Stimulated activated naive CD8-positive, alpha-beta T cell treated with anti-CD3 and anti-CD28 coated beads, Interleukin-15, Interleukin-2, amounts not matched to agents 100 ng/mL and 50 ng/mL, for 24 hours (primary cell): ENCODE results near the gene CIART.
"Not testable (repeated sequence)": the region's sequence is repeated elsewhere in the genome, so short reads cannot be mapped to it uniquely, and the experiment has no call there.

Experiments
- H3K27ac Mint-ChIP-seq: one replicate; pipeline ENCODE4 v1.8.0; 2021; ENCODE audit warnings: mild to moderate bottlenecking, mixed read lengths
- H3K27me3 Mint-ChIP-seq: one replicate; pipeline ENCODE4 v1.8.0; 2021; ENCODE audit warnings: mixed read lengths
- H3K36me3 Mint-ChIP-seq: one replicate; pipeline ENCODE4 v1.8.0; 2021; ENCODE audit warnings: low read depth, mixed read lengths
- H3K4me1 Mint-ChIP-seq: one replicate; pipeline ENCODE4 v1.8.0; 2021; ENCODE audit warnings: low read depth, mixed read lengths
- H3K4me3 Mint-ChIP-seq: one replicate; pipeline ENCODE4 v1.8.0; 2021; ENCODE audit warnings: mild to moderate bottlenecking, mixed read lengths
- H3K9me3 Mint-ChIP-seq: one replicate; pipeline ENCODE4 v1.8.0; 2021; ENCODE audit warnings: mixed read lengths

Gene CIART

GRCh38 chr1:150273311-150273710 is 9.0 kb upstream of the CIART start:
- no peaks in the 10 kb centered on the region for H3K27me3 Mint-ChIP-seq
- no peaks in the 10 kb centered on the region for H3K9me3 Mint-ChIP-seq
- no peak overlapping the region for H3K4me3 Mint-ChIP-seq
- H3K36me3 Mint-ChIP-seq: peaks cover 4% of the 10 kb centered on the region
- H3K27ac Mint-ChIP-seq: no peak overlapping the region
- peaks cover 12% of the 10 kb centered on the region for H3K4me1 Mint-ChIP-seq

- no peak overlapping the region for H3K27ac Mint-ChIP-seq
Observed at GRCh38 chr1:150280138-150280707, 2.1 kb upstream of the CIART start.

GRCh38 chr1:150281221-150281757 is 1.1 kb upstream of the CIART start:
- H3K4me1 Mint-ChIP-seq: peaks cover 32% of the 10 kb centered on the region
- H3K27ac Mint-ChIP-seq: peak overlapping the region; percentile 93
- peak overlapping the region; percentile 82 for H3K4me3 Mint-ChIP-seq
- no peaks in the 10 kb centered on the region for H3K36me3 Mint-ChIP-seq
- H3K27me3 Mint-ChIP-seq: peaks cover 13% of the 10 kb centered on the region
- H3K9me3 Mint-ChIP-seq: no peaks in the 10 kb centered on the region

More at GRCh38 chr1:150280138-150280707, 2.1 kb upstream of the CIART start:
- no peaks in the 10 kb centered on the region for H3K36me3 Mint-ChIP-seq
- no peaks in the 10 kb centered on the region for H3K9me3 Mint-ChIP-seq
- no peak overlapping the region for H3K4me3 Mint-ChIP-seq
- peaks cover 13% of the 10 kb centered on the region for H3K27me3 Mint-ChIP-seq
- peaks cover 32% of the 10 kb centered on the region for H3K4me1 Mint-ChIP-seq

GRCh38 chr1:150282558-150282958 is 204 bp downstream of the CIART start:
- H3K4me3 Mint-ChIP-seq: peak overlapping the region; percentile 82
- peaks cover 32% of the 10 kb centered on the region for H3K4me1 Mint-ChIP-seq
- H3K9me3 Mint-ChIP-seq: no peaks in the 10 kb centered on the region
- H3K36me3 Mint-ChIP-seq: no peaks in the 10 kb centered on the region
- peak overlapping the region; percentile 93 for H3K27ac Mint-ChIP-seq
- peaks cover 13% of the 10 kb centered on the region for H3K27me3 Mint-ChIP-seq

- H3K4me1 Mint-ChIP-seq: peaks cover 32% of the 10 kb centered on the region
- peak overlapping the region; percentile 65 for H3K4me3 Mint-ChIP-seq
- H3K27me3 Mint-ChIP-seq: peaks cover 13% of the 10 kb centered on the region
- no peak overlapping the region for H3K27ac Mint-ChIP-seq
- no peaks in the 10 kb centered on the region for H3K36me3 Mint-ChIP-seq
- H3K9me3 Mint-ChIP-seq: no peaks in the 10 kb centered on the region
Observed at GRCh38 chr1:150283260-150283659, 906 bp downstream of the CIART start.

DNA sequence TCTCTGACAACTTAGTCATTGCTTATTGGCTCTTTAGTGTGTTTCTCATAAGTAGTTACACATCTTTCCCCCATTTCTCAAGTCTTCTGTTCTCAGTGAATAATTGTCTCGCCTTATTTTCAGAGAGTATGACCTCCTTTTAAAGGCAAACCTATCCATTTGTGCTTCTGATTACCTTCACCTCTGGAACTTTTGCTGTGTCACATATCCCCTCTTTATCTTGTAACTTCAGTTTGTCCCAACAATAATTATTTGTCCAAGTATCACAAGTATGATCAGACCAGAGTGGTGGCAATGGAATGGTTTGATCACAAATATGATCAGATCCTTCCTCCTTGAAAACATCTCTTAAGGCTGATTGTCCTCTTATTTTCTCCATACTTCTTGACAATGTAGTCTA is 6.0 kb downstream of the CIART start:
- Mint-ChIP-seq H3K4me1 (peaks cover 7% of the 10 kb centered on the region), H3K9me3 (no peaks in the 10 kb centered on the region), H3K27ac (no peak overlapping the region), H3K27me3 (no peaks in the 10 kb centered on the region), H3K4me3 (no peak overlapping the region), H3K36me3 (no peaks in the 10 kb centered on the region)

DNA sequence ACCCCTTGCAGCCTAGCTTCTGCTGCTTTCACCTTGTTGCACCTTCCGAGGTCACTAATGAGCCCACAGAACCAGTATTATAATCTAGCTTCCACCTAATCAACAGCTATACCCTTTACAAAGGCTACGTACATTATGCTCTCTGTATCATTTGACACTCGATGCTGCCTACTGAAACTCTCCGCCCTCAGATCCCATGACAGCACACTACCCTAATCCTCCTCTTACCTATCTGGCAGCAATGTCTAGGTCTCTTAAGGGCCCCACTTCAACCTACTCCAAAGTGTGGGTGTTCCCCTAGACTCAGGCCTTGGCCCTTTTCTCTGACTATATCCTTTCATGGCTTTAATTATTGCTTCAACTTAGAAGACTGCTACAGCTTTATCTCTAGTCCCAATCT is 6.5 kb downstream of the CIART start:
- Mint-ChIP-seq H3K9me3 (no peaks in the 10 kb centered on the region), H3K36me3 (no peaks in the 10 kb centered on the region), H3K4me1 (peaks cover 10% of the 10 kb centered on the region), H3K27me3 (no peaks in the 10 kb centered on the region), H3K27ac (no peak overlapping the region), H3K4me3 (no peak overlapping the region)

DNA sequence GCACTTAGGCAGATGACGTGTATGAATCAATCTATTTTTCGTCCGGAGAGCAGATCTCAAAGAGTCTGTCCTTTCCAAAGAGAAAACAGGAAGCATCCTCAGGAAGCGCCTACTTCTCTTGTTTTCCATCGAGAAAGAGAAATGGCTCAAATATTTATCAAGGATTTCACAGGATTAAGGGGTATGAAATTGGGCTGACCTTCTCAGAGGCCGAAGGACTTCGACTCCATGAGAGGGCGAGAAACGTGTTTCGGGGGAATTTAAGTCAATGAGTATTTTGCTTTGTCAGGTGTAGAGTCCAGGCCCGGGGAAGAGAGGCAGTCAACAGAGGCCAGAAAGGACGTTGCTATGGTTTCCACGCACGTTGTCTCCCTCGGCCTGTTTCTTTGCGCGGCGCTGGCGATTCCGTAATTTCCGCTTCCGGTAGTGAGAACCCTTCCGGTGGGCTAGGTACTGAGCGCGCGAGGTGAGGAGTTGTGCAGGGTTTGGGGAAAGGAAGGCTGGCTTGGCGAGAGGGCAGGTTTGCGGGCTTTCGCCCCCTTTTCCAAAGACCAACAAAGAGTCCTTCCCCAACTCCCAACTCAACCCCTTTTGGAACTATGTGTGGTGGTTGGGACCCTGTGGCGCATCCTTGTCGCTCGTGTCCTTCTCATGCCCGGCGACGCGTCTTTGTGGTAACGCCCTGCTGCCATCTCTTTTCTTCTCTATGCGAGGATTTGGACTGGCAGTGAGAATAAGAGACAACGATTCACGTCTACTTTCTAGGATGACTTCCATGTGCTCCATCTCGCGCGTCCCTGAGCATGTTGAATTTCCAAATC is 11.3 kb downstream of the CIART start, which contains the start of gene MRPS21:
Gene MRPS21, plus strand, starts transcription at position 429 of the 821 bp plus-strand sequence. CDS start 506 bp downstream, outside the sequence.
- H3K36me3 Mint-ChIP-seq: peaks cover 32% of the 10 kb centered on the region
- no peaks in the 10 kb centered on the region for H3K9me3 Mint-ChIP-seq
- H3K4me3 Mint-ChIP-seq: peak within 1 kb of the TSS; percentile 96
- no peaks in the 10 kb centered on the region for H3K27me3 Mint-ChIP-seq
- H3K4me1 Mint-ChIP-seq: peaks cover 44% of the 10 kb centered on the region
- peak within 1 kb of the TSS; percentile 92 for H3K27ac Mint-ChIP-seq

DNA sequence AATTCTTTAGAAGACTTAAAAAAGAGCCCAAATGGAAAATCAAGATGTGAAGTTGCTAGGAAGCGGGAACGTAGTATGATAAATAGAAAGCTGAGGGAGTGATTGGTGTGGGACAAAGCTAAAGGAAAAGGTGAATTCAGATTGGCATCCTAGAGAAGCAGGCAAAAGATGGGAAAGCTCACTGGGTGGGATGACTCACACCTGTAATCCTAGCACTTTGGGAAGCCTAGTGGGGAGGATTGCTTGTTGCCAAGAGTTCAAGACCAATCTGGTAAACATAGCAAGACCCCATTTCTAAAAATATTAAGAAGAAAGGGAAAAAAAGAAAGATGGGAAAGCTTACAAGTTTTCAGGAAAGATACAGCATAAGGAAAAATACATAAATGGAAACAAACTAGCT is 13.1 kb downstream of the CIART start:
- peak overlapping the region; percentile 76 for H3K27ac Mint-ChIP-seq
- H3K4me1 Mint-ChIP-seq: peaks cover 49% of the 10 kb centered on the region
- no peaks in the 10 kb centered on the region for H3K27me3 Mint-ChIP-seq
- no peaks in the 10 kb centered on the region for H3K9me3 Mint-ChIP-seq
- H3K4me3 Mint-ChIP-seq: peak overlapping the region; percentile 96
- peaks cover 44% of the 10 kb centered on the region for H3K36me3 Mint-ChIP-seq

GRCh38 chr1:150299716-150300115 is 17.4 kb downstream of the CIART start:
- Mint-ChIP-seq H3K9me3 (no peaks in the 10 kb centered on the region), H3K27me3 (no peaks in the 10 kb centered on the region), H3K4me3 (no peak overlapping the region), H3K36me3 (peaks cover 70% of the 10 kb centered on the region), H3K27ac (no peak overlapping the region), H3K4me1 (peaks cover 38% of the 10 kb centered on the region)

GRCh38 chr1:150302338-150302737 is 20.0 kb downstream of the CIART start:
- Mint-ChIP-seq H3K9me3 (no peaks in the 10 kb centered on the region), H3K4me3 (no peak overlapping the region), H3K27me3 (no peaks in the 10 kb centered on the region), H3K36me3 (peaks cover 67% of the 10 kb centered on the region), H3K4me1 (peaks cover 15% of the 10 kb centered on the region), H3K27ac (peak overlapping the region; percentile 18)

DNA sequence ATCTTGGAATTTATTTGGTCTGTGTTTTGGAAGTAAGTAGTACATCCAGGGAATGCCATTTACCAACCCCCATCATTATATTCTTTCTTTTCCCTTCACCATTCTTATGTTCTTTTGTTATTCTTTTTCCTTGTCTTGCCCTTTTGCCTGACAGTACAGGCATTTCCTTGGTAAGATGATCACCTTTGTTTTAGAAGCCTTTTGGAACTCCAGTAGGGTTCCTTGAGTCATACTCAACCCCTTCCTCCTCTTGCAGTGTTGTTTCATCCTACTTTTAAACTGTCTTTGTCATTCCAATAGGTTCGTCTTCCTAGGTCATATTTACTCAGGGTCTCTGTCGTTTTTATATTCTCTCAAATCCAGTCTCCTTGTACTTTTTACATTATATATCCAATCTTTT is 20.5 kb downstream of the CIART start:
- Mint-ChIP-seq H3K36me3 (peaks cover 64% of the 10 kb centered on the region), H3K27ac (peak overlapping the region; percentile 32), H3K27me3 (no peaks in the 10 kb centered on the region), H3K4me1 (peaks cover 9% of the 10 kb centered on the region), H3K9me3 (no peaks in the 10 kb centered on the region), H3K4me3 (no peak overlapping the region)

- not testable (repeated sequence) for H3K4me3 Mint-ChIP-seq, H3K9me3 Mint-ChIP-seq, H3K27me3 Mint-ChIP-seq, H3K4me1 Mint-ChIP-seq, H3K27ac Mint-ChIP-seq
- H3K36me3 Mint-ChIP-seq: peaks cover 43% of the 10 kb centered on the region
Observed at GRCh38 chr1:150308585-150308984, 26.2 kb downstream of the CIART start.

GRCh38 chr1:150309758-150310508 is 27.6 kb downstream of the CIART start:
- H3K27me3 Mint-ChIP-seq: no peaks in the 10 kb centered on the region
- H3K4me3 Mint-ChIP-seq: no peak overlapping the region
- no peaks in the 10 kb centered on the region for H3K4me1 Mint-ChIP-seq
- H3K9me3 Mint-ChIP-seq: no peaks in the 10 kb centered on the region
- H3K36me3 Mint-ChIP-seq: peaks cover 37% of the 10 kb centered on the region
- no peak overlapping the region for H3K27ac Mint-ChIP-seq

DNA sequence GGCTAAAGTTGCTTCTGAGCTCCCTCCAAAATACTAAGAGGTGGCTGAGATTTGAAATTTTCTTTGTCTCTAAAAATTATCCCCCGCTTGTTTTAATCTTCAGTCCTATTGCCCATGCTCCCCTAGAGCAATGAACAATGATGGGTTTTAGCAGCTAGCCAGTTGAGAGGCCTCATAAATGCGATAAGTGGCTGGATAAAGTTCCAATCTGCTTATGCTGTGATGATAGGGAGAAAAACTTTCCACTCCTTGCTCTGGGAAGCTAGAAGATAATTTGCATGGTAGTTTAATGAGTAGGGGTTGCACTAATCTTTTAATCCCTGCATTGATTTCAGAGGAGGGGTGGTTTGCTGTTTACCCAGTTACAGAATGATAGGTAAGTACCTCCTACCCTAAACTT is 29.4 kb downstream of the CIART start:
- Mint-ChIP-seq H3K4me3 (no peak overlapping the region), H3K9me3 (no peaks in the 10 kb centered on the region), H3K36me3 (peaks cover 22% of the 10 kb centered on the region), H3K27me3 (no peaks in the 10 kb centered on the region), H3K27ac (no peak overlapping the region), H3K4me1 (no peaks in the 10 kb centered on the region)
